Skeletal muscle satellite cell (primary cell): ENCODE data around the gene TNRC6A.

Experiments
- H3K27me3 ChIP-seq: 2 replicates; pipeline ENCODE4 v1.7.0; 2013; ENCODE audit warnings: low read length; ENCODE audit not compliant: control insufficient read depth, insufficient read depth
- H3K36me3 ChIP-seq: 2 replicates; pipeline ENCODE4 v1.7.0; 2013; ENCODE audit warnings: mild to moderate bottlenecking, control low read depth, low read length; ENCODE audit not compliant: insufficient read depth
- H3K4me1 ChIP-seq: 2 replicates; pipeline ENCODE4 v1.7.0; 2013; ENCODE audit warnings: low read length; ENCODE audit not compliant: control insufficient read depth, insufficient read depth
- H3K4me2 ChIP-seq: 2 replicates; pipeline ENCODE4 v1.7.0; 2013; ENCODE audit warnings: mild to moderate bottlenecking, low read length
- H3K4me3 ChIP-seq: 2 replicates; pipeline ENCODE4 v1.7.0; 2013; ENCODE audit warnings: low read length
- H3K9ac ChIP-seq: 2 replicates; pipeline ENCODE4 v1.7.0; 2013; ENCODE audit warnings: mild to moderate bottlenecking, low read depth, low read length, moderate library complexity
- H3K9me3 ChIP-seq: replicated peaks from 2 replicates; pipeline ENCODE4 v1.7.0; 2013; ENCODE audit warnings: mild to moderate bottlenecking, control low read depth, low read length

TNRC6A gene

GRCh38 chr16:24761526-24761925 lies 32.1 kb downstream of the TNRC6A start:
- Histone ChIP-seq H3K9me3 (no peaks in the 10 kb centered on the region), H3K4me3 (no peak overlapping the region), H3K4me1 (peaks cover 9% of the 10 kb centered on the region), H3K27me3 (no peaks in the 10 kb centered on the region), H3K4me2 (no peak overlapping the region), H3K9ac (no peak overlapping the region), H3K36me3 (peaks cover 55% of the 10 kb centered on the region)

GRCh38 chr16:24764916-24765315 lies 35.5 kb downstream of the TNRC6A start:
- Histone ChIP-seq H3K9me3 (no peaks in the 10 kb centered on the region), H3K4me3 (no peak overlapping the region), H3K9ac (no peak overlapping the region), H3K27me3 (no peaks in the 10 kb centered on the region), H3K4me1 (peaks cover 9% of the 10 kb centered on the region), H3K4me2 (no peak overlapping the region), H3K36me3 (peaks cover 49% of the 10 kb centered on the region)

DNA sequence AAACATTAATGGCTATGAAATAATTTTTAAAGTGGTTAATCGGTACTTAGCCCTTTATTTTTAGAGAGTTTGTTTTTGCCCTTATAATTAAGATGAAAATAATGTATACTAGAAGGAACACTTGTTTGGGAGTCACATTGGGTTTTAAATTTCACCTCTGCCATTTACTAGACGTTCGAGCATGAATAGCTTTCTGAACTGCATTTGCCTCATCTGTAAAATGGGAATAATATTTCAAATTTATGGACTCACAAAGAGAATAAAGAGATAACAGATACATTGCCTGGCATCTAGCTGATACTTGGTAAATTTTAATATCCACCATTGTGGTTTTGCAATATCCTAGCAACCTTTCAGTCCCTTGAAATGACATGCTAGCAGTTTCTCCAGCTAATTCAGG lies 36.6 kb downstream of the TNRC6A start:
- H3K27me3 ChIP-seq, result no peaks in the 10 kb centered on the region
- H3K9me3 ChIP-seq, result no peaks in the 10 kb centered on the region
- no peak overlapping the region for H3K4me3 ChIP-seq
- H3K4me1 ChIP-seq, result peaks cover 12% of the 10 kb centered on the region
- H3K9ac ChIP-seq, result no peak overlapping the region
- H3K36me3 ChIP-seq, result peaks cover 45% of the 10 kb centered on the region
- H3K4me2 ChIP-seq, result no peak overlapping the region

DNA sequence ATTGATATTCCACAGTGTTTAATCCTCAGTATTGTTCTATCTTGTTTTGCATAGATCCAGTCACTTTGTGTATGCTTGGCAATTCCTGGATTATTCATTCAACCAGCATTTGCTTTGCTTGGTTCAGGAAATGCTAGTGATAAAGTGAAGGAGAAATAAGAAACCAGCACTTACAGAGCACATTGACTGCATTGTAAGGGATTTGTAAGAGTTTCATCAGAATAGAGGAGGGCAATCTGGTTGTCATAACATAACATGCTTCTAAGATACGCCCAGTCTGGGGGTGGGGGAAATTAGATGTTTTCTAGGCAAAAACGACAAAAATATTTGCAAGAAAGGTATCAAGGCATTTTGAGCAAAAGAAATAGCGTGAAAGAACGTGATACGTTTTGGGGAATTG lies 40.4 kb downstream of the TNRC6A start:
- H3K4me2 ChIP-seq, result no peak overlapping the region
- H3K4me3 ChIP-seq, result no peak overlapping the region
- H3K9ac ChIP-seq, result no peak overlapping the region
- H3K36me3 ChIP-seq, result peaks cover 13% of the 10 kb centered on the region
- H3K9me3 ChIP-seq, result no peaks in the 10 kb centered on the region
- no peaks in the 10 kb centered on the region for H3K27me3 ChIP-seq
- H3K4me1 ChIP-seq, result peaks cover 4% of the 10 kb centered on the region

DNA sequence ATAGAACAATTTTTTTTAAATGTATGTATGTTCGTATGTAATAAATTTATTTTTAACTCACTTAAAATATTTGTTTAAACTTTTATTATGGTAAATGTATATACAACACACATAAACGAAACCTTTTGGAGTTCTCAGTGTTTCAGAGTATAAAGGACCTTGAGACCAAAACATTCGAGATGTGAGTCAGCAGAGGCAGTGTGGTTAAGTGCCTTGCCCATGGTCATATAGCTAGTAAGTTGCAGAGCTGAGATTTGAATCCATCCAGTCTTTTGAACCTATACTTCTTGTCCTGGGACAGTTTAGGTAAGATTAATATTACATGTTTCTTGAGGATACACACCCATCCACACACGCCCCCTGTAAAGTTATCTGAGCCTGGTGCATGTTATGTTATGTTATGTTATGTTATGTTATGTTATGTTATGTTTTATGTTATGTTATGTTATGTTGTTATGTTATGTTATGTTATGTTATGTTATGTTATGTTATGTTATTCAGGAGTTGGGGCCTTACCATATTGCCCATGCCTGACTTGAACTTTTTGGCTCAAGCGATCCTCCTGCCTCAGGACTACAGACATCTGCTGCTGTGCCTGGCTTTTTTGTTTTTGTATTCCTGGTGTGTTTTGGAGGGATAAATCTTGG lies 41.8 kb downstream of the TNRC6A start:
- peaks cover 14% of the 10 kb centered on the region for H3K4me1 ChIP-seq
- H3K4me2 ChIP-seq, result no peak overlapping the region
- H3K9ac ChIP-seq, result no peak overlapping the region
- H3K4me3 ChIP-seq, result no peak overlapping the region
- H3K9me3 ChIP-seq, result no peaks in the 10 kb centered on the region
- H3K27me3 ChIP-seq, result no peaks in the 10 kb centered on the region
- peaks cover 10% of the 10 kb centered on the region for H3K36me3 ChIP-seq

DNA sequence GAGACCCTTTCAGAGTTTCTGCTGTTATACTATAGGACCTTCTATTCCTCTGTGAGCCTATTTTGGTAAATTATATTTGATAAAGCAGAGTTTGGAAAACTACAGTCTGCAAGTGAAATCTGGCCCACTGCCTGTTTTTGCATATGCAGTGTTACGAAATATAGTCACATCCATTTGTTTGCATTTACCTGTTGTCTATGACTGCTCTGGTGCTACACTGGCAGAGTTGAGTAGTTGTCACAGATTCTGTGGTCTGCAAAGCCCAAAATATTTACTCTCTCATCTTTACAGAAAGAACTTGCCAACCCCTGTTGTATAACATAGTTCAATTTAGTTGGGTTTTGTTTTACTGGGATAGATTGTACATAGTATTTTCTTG lies 42.3 kb downstream of the TNRC6A start:
- no peaks in the 10 kb centered on the region for H3K9me3 ChIP-seq
- H3K4me2 ChIP-seq, result no peak overlapping the region
- H3K27me3 ChIP-seq, result no peaks in the 10 kb centered on the region
- peaks cover 10% of the 10 kb centered on the region for H3K36me3 ChIP-seq
- no peak overlapping the region for H3K4me3 ChIP-seq
- H3K4me1 ChIP-seq, result peaks cover 18% of the 10 kb centered on the region
- H3K9ac ChIP-seq, result no peak overlapping the region

DNA sequence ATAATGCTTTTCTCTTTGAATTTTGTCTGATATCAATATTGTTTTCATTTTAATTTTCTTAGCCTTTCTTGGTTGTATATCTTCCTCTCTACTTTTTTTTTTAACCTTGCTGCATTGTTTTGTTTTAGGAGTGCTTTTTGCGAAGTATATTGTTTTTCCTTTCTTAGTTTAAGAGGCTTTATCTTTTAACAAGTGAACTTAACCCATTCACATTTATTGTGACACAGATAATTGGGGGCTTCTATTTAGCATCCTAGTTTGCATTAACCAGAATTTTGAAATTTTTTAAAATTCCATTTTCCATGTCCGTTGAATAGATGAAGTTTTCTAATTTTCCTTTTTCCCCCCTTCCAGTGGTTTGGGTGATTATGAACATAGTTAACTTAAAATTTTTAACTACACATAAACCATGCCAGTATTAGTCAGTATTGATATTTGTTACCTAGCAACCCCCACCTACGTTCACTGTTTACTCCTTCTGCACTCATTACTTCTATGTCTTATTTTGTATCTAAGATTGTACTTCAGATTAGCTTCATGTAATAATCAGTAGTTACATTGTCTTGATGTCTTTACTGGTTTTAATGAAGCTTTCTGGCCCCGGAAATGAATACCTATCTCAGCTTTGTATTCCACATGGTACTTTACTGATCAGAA lies 44.4 kb downstream of the TNRC6A start:
- no peak overlapping the region for H3K9ac ChIP-seq
- peaks cover 19% of the 10 kb centered on the region for H3K4me1 ChIP-seq
- H3K4me2 ChIP-seq, result no peak overlapping the region
- no peaks in the 10 kb centered on the region for H3K9me3 ChIP-seq
- peaks cover 26% of the 10 kb centered on the region for H3K36me3 ChIP-seq
- no peak overlapping the region for H3K4me3 ChIP-seq
- H3K27me3 ChIP-seq, result no peaks in the 10 kb centered on the region

- Histone ChIP-seq H3K4me2 (no peak overlapping the region), H3K36me3 (peaks cover 32% of the 10 kb centered on the region), H3K9ac (no peak overlapping the region), H3K9me3 (no peaks in the 10 kb centered on the region), H3K4me1 (peaks cover 19% of the 10 kb centered on the region), H3K4me3 (no peak overlapping the region), H3K27me3 (no peaks in the 10 kb centered on the region)
These were observed 45.1 kb downstream of the TNRC6A start for GRCh38 chr16:24774510-24774909.

DNA sequence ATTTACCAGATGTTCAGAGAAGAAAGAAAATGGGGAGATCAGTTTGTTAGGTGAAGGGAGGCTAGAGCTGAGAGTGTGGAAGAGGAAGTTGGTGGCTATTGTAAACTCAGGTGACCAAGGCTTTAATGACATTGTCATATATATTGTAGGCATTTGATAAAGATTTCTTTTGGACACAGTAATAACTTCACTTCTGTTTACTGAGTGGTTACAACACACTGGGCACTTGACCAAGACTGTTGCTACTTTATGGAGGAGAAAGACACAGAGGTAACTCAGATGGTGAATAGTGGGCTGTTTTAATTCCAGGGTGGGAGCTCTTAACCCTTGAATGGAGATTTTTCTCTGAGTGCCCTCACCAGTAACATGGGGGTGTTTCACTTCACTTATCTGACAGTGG lies 46.0 kb downstream of the TNRC6A start:
- H3K4me2 ChIP-seq, result no peak overlapping the region
- H3K27me3 ChIP-seq, result no peaks in the 10 kb centered on the region
- peaks cover 19% of the 10 kb centered on the region for H3K4me1 ChIP-seq
- peaks cover 41% of the 10 kb centered on the region for H3K36me3 ChIP-seq
- H3K4me3 ChIP-seq, result no peak overlapping the region
- no peak overlapping the region for H3K9ac ChIP-seq
- no peaks in the 10 kb centered on the region for H3K9me3 ChIP-seq

GRCh38 chr16:24776501-24777220 lies 47.2 kb downstream of the TNRC6A start:
- no peaks in the 10 kb centered on the region for H3K9me3 ChIP-seq
- H3K4me2 ChIP-seq, result no peak overlapping the region
- no peaks in the 10 kb centered on the region for H3K27me3 ChIP-seq
- peaks cover 43% of the 10 kb centered on the region for H3K36me3 ChIP-seq
- no peak overlapping the region for H3K9ac ChIP-seq
- H3K4me3 ChIP-seq, result no peak overlapping the region
- peaks cover 15% of the 10 kb centered on the region for H3K4me1 ChIP-seq

- Histone ChIP-seq H3K9ac (no peak overlapping the region), H3K36me3 (peaks cover 57% of the 10 kb centered on the region), H3K4me1 (peaks cover 15% of the 10 kb centered on the region), H3K9me3 (no peaks in the 10 kb centered on the region), H3K4me2 (no peak overlapping the region), H3K4me3 (no peak overlapping the region), H3K27me3 (no peaks in the 10 kb centered on the region)
These were observed 49.2 kb downstream of the TNRC6A start for GRCh38 chr16:24778671-24779070.
